ENCODE data around the gene SND1.

- no peak for TF ChIP-seq CTCF (conservative IDR thresholded peaks at IDR 0.05 in 1 of 2, IDR thresholded peaks at IDR 0.05 in 1 of 2; ENCODE audit: extremely low read depth in 1 of 2, insufficient read depth in 1 of 2, low read depth in 1 of 2, low read length in 2 of 2)
- TF ChIP-seq EZH2 (IDR thresholded peaks at IDR 0.05; ENCODE audit: borderline replicate concordance, low read length) = no peak
These were observed 419.8 kb downstream of the SND1 start for GRCh38 chr7:128071801-128072200.

Data from mammary epithelial cell (primary cell).